GM13977 (cell line): ENCODE data around the gene CREB5.
A peak's percentile ranks its signal among the peaks of the same experiment; 100 is the strongest.

ENCODE experiments used
- DNase-seq: peaks from one replicate; pipeline ENCODE4 v3.0.0; 2012; ENCODE audit warnings: low spot score
- in situ Hi-C: fragments of 300-500 bp; cut with MboI; formaldehyde crosslinking; loops from one replicate; pipeline ENCODE4 v1.12.0; 2022; ENCODE audit warnings: low sequenced_read_pairs, low pct_unique_long_range_greater_than_20kb, mixed read lengths, inconsistent platforms; ENCODE audit not compliant: unreplicated experiment
- TF ChIP-seq, protein P1 (sequence below): IDR thresholded peaks from 2 replicates; pipeline ENCODE4 v1.5.1; 2012; ENCODE audit warnings: mild to moderate bottlenecking, control low read depth; ENCODE audit not compliant: insufficient read depth; ENCODE audit errors: extremely low read depth, missing control alignments

Gene CREB5

DNA sequence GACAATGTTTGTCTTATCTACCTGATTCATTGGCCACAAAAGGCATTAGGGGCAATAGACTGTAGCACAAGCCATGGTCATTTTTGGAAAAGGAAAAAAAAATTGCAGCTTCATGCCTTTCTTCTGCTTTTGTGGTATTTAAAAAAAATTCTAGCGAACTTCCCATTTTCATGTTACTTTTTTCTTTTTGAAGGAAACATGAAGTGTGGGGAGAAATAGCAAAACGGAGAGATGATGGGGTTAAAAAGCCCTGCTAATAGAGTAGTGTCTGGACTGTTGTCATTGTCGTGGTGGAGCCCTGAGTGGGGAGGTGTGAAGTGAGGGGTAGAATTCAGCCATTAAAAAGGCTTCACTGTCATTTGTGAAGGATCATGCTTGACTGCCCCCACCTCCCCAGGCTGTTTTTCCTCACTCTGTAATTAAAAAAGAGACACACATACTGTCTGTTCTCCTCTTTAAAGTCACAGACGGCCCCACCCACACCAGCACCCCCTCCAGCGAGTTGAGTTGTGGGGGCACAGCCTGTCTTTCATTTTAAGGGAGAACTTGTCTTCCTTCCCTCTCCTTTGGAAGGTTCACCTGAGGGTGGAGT lies 272.4 kb downstream of the CREB5 start:
- DNase-seq = peak; percentile 27
- in situ Hi-C loops = no loop called here

DNA sequence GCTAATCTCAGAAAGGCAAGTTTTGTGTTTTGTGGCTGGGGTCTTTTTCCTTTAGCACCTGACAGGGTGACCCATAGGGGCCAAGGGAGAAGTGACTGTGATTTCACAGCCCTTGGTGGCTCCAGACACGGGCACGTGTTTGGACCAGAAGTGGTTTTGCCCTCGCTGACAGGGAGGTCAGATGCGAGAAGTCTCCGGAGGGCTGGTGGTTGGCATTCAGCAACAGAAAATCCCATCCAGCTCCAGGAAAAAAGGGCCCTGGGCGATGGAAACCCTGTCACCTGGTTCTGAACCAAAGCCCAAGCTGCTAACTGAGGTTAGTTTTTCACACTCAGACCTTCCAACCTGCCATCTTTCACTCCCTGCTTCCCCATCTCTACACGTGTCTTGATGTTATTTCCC lies 272.9 kb downstream of the CREB5 start:
- TF ChIP-seq, protein P1, sequence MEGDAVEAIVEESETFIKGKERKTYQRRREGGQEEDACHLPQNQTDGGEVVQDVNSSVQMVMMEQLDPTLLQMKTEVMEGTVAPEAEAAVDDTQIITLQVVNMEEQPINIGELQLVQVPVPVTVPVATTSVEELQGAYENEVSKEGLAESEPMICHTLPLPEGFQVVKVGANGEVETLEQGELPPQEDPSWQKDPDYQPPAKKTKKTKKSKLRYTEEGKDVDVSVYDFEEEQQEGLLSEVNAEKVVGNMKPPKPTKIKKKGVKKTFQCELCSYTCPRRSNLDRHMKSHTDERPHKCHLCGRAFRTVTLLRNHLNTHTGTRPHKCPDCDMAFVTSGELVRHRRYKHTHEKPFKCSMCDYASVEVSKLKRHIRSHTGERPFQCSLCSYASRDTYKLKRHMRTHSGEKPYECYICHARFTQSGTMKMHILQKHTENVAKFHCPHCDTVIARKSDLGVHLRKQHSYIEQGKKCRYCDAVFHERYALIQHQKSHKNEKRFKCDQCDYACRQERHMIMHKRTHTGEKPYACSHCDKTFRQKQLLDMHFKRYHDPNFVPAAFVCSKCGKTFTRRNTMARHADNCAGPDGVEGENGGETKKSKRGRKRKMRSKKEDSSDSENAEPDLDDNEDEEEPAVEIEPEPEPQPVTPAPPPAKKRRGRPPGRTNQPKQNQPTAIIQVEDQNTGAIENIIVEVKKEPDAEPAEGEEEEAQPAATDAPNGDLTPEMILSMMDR = no peak
- in situ Hi-C loops = no loop called here
- DNase-seq = no peak

More for the DNA sequence above, 272.4 kb downstream of the CREB5 start:
- TF ChIP-seq, protein P1 = no peak

DNA sequence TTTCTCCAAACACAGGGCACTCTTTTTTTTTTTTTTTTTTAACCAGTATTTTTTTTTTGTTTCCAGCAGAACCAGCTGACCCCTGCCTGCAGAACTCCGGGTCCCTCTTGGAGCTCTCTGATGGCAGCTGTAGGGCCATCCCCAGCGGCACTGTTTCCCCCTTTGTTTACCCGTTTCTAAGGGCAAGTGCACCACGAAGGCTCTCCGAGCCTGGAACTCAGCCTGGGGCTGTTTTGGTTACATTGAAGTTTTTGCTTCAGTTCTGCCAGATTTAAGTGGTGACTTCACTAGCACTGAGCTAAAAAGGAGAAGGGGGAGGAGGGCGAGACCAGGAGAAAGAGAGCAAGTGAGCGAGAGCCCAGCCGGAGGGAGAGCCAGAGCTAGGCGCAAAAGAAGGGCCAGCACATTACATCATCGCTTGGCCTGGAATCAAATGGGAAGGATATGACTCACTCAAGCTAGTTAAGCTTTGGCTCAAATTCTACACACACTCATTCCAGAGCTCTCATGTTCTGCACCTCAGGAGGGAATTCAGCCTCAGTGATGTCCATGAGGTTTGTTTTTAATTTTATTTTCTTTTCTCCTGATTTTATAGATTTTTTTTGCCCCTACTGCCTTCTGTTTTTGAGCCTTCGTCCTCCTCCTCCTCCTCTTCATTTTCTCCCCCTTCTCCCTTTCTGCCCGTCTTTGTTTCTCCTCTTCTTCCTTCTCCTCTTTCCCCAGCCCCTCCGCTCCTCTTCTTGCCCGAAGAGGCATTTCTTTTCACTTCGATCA lies 273.5 kb downstream of the CREB5 start:
- peak; percentile 44 for DNase-seq
- in situ Hi-C loops = no loop called here
- TF ChIP-seq, protein P1 = no peak

DNA sequence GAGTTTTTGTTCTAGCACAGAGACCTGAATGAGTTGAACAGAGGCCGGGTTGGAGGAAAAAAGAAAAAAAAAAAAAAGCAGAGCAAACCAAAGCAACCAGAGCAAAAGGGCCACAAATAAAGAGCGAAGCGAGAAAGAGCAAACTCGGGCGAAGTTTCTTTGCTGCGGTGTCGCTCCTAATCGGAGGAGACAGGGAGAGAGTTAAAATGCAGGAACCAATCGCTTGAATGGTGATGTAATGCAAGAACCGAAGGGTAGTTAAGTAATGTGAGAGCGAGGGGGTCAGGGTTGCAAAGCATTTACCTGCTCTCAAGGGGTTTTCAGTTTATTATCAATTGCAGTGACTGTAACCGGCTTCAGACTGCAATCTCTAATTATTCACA lies 274.1 kb downstream of the CREB5 start:
- no peak for DNase-seq
- TF ChIP-seq, protein P1 = no peak
- in situ Hi-C loops = no loop called here

DNA sequence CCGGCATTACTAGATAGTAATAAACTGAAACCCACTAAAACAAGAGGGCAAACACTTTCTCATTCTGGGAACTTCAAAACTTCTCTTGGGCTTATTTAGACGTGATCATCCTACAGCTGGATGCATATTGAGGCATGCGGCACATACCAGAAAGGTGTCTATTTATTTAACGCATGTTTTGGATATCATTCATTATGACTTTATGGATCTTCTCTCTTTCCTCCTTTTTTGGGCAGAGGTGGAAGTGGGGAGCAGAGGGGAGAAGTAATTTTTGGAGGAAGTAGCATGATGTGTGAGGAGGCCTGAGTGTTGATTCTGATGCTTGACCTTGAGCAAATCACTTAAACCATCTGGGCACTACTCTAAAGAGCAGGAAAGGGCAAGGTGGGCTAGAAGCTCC lies 275.2 kb downstream of the CREB5 start:
- in situ Hi-C loops = no loop called here
- TF ChIP-seq, protein P1 = no peak
- DNase-seq = no peak

DNA sequence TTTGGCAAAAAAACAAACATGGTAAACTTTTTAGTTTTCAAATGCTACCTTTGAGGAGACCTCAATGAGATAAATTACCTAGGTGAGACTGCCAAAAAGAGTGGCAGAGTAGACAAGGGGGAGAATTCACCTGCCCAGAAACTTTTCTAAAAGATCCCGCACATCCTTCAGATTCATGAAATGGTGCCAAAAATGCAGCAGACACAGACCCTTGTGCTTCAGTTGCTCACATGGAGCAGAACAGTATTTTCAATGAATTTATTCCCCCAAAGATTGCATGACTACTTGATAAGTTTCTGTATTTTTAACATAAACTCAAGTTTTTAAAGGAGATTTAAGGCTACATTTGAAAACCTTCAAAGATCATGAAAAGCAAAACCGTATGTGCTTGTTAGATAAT lies 275.9 kb downstream of the CREB5 start:
- DNase-seq = no peak
- in situ Hi-C loops = no loop called here

More for the DNA sequence above, 275.9 kb downstream of the CREB5 start:
- TF ChIP-seq, protein P1 = no peak
